ENCODE results near the gene SLC6A13.
A peak's percentile ranks its signal among the peaks of the same experiment; 100 is the strongest.

Gene SLC6A13

GRCh38 chr12:225012-225411, 37.6 kb downstream of the SLC6A13 start:
- no peak for DNase-seq (ENCODE audit: low read depth)
- no peak overlapping the region for H3K4me3 ChIP-seq (ENCODE audit: control insufficient read depth, low read depth, low read length)
- no peak for TF ChIP-seq CTCF (conservative IDR thresholded peaks at IDR 0.05; ENCODE audit: control insufficient read depth, insufficient read depth, low read depth, low read length)

- DNase-seq (ENCODE audit: low read depth): no peak
- TF ChIP-seq CTCF (conservative IDR thresholded peaks at IDR 0.05; ENCODE audit: control insufficient read depth, insufficient read depth, low read depth, low read length): no peak
- H3K4me3 ChIP-seq (ENCODE audit: control insufficient read depth, low read depth, low read length): no peak overlapping the region
Observed at GRCh38 chr12:224330-224729, 38.3 kb downstream of the SLC6A13 start.

- no peak for TF ChIP-seq CTCF (conservative IDR thresholded peaks at IDR 0.05; ENCODE audit: control insufficient read depth, insufficient read depth, low read depth, low read length)
- no peak overlapping the region for H3K4me3 ChIP-seq (ENCODE audit: control insufficient read depth, low read depth, low read length)
- no peak for DNase-seq (ENCODE audit: low read depth)
Observed at GRCh38 chr12:223841-224240, 38.8 kb downstream of the SLC6A13 start.

GRCh38 chr12:221736-222135, 40.9 kb downstream of the SLC6A13 start:
- no peak for TF ChIP-seq CTCF (conservative IDR thresholded peaks at IDR 0.05; ENCODE audit: control insufficient read depth, insufficient read depth, low read depth, low read length)
- DNase-seq (ENCODE audit: low read depth): no peak
- no peak overlapping the region for H3K4me3 ChIP-seq (ENCODE audit: control insufficient read depth, low read depth, low read length)

GRCh38 chr12:220946-221550, 41.6 kb downstream of the SLC6A13 start:
- TF ChIP-seq CTCF (conservative IDR thresholded peaks at IDR 0.05; ENCODE audit: control insufficient read depth, insufficient read depth, low read depth, low read length): no peak
- no peak for DNase-seq (ENCODE audit: low read depth)
- H3K4me3 ChIP-seq (ENCODE audit: control insufficient read depth, low read depth, low read length): no peak overlapping the region

- no peak for TF ChIP-seq CTCF (conservative IDR thresholded peaks at IDR 0.05; ENCODE audit: control insufficient read depth, insufficient read depth, low read depth, low read length)
- H3K4me3 ChIP-seq (ENCODE audit: control insufficient read depth, low read depth, low read length): no peak overlapping the region
- no peak for DNase-seq (ENCODE audit: low read depth)
Observed at GRCh38 chr12:220491-220890, 42.1 kb downstream of the SLC6A13 start.

GRCh38 chr12:219891-220352, 42.7 kb downstream of the SLC6A13 start:
- peak; percentile 49 for DNase-seq (ENCODE audit: low read depth)
- TF ChIP-seq CTCF (conservative IDR thresholded peaks at IDR 0.05; ENCODE audit: control insufficient read depth, insufficient read depth, low read depth, low read length): peak; percentile 63
- H3K4me3 ChIP-seq (ENCODE audit: control insufficient read depth, low read depth, low read length): no peak overlapping the region

All from fibroblast of mammary gland (primary cell).